NOMO-1 (cell line): Measurements from ENCODE around the gene YY2.
"Not testable (repeated sequence)": the region's sequence is repeated elsewhere in the genome, so short reads cannot be mapped to it uniquely, and the experiment has no call there.

Experiments
- DNase-seq, 2 experiments: peaks; one replicate each; lab custom pipeline; 2025; ENCODE audit not compliant: unreplicated experiment in 2 of 2; lab: John Stamatoyannopoulos, UW

Gene YY2

GRCh38 chrX:21855937-21856415, at the start of gene YY2:
YY2 (plus strand) TSS chrX:21855987; CDS start chrX:21856485, 498 bp downstream.
- no peak for DNase-seq

DNA sequence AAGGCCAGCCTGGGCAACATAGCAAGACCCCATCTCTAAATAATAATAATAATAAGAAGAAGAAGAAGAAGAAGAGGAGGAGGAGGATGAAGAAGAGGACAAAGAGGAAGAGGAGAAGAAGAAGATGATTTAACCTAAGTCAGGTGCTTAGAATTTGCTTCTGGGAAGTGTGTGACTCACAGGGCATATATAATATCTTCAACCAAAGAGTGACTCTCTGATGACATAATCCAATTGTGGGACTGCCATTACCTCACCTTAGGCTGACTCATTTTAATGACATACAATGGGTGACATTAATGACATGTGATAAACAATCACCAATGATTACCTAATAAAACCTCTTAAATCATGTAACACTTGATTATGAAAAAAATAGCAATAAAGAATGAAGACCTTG, 49.1 kb upstream of the YY2 start:
- DNase-seq, result no peak

DNA sequence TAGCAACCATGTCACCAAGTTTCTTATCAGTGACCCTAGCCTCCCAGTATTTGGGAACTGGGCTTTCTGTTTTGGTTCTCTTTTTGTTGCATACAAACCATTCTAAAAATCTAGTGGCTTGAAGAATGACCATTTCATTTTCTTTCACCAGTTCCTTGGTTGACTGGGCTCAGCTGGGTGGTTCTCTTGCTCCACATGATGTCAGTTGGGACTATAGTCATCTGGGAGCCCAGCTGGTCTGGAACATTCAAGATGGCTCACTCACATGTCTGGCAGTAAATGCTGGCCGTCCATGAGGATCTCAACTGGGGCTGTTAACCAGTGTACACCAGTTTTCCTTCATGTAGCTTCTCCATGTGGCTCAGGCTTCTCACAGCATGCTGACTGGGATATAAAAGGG, 44.0 kb upstream of the YY2 start:
- DNase-seq, result no peak

- DNase-seq, result no peak
Measured at GRCh38 chrX:21812628-21813027, 43.2 kb upstream of the YY2 start.

DNA sequence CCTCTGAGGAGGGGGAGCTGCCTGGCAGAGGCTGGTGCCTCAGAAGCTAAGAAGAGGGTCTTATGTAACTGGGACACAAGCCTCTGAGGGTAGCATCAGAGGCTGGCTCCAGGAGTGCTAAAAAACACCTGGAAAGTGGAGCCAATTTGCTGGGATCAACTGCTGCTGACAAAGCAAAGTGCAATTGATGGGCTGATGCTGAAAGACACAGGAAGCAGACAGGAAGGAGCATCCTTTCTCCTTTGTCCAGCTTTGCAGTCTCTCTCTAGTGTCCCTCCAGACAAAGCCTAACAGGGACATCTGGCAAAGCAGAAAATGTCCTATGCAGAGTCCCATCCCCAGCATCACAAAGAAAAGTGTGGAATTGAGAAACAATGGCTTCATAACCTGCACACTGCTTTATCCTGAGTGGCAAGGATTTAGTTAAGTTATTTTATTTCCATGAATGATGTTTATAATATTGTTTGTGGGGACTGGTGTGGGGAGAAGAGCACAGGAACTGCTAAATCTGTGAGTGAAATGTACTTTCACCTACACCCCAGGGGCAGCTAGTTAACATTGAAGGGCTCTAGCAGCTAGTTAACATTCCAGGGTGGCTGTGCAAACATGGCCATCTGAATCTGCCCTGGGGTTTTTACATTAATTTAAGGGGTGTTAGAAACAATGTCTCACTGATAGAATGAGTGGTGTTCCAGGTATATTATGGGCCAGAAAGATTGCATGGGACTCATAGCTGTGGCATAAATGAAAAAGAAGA, 42.0 kb upstream of the YY2 start:
- DNase-seq, result no peak

DNA sequence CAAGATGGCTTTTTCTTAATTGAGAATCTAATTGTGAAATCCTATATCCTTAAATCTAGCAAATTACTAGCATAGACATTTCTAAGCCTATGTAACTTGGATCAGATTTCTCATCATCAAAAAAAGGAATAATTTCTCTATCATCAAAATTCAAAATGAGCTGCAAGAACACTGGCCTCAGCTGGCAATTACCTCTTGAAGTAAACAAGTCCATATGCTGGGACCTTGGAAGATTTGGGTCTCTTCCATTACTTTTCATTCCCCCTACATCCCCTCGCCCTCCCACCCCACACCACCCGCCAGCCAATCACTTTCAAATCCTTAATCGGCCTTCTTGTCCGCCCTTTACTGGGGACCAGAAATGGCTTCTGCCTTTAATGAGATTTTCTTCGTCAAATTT, 39.7 kb upstream of the YY2 start:
- no peak for DNase-seq

DNA sequence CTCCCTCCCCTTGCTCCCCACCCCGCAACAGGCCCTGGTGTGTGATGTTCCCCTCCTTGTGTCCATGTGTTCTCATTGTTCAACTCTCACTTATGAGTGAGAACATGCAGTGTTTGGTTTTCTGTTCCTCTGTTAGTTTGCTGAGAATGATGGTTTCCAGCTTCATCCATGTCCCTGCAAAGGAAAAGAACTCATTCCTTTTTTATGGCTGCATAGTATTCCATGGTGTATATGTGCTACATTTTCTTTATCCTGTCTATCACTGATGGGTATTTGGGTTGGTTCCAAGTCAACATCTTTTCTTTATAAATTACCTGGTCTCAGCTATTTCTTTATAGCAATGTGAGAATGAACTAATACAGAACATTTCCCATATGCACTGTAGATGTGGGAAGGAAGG, 35.6 kb upstream of the YY2 start:
- not testable (repeated sequence) for DNase-seq

GRCh38 chrX:21821875-21822274, 33.9 kb upstream of the YY2 start:
- DNase-seq, result no peak

- no peak for DNase-seq
Measured at GRCh38 chrX:21831496-21831895, 24.3 kb upstream of the YY2 start.

DNA sequence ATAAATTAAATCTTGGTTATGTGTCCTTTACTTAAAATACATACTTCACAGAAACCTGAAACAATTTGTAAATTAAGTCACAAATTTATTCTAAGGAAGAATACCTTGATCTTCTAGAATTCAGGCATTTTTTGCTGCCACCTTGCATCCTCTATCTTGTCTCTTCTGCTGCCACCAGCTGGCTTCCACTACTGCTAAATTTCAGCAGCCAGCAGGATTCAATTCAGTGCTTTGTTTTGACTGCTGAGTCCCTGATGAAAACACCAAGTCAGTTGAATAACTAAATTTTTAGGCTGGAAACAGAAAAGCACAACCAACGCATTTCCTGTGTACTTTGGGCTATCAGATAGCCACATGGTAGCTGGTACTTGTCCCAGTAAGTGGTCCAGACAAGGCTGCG, 18.7 kb upstream of the YY2 start:
- no peak for DNase-seq

DNA sequence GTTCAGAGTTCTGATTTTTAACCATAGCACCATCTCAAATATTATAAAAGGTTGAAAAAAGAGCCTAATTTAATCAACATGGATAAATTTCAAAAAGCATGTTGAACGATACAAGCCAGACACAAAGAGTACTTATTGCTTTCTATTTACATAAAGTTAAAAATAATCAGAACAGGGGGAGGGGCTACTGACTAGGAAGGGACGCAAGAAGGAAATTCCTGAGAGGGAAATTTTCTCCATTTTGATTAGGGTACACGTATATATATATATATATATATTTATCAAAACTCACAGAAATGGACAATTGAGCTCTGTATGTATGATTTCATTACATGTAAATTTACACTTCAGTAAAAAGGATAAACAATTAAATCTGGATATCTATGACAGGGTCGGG, 16.9 kb upstream of the YY2 start:
- DNase-seq, result peak in 1 of 2 experiments; percentile 33

GRCh38 chrX:21839334-21840192, 16.2 kb upstream of the YY2 start, which contains the start of gene MBTPS2:
MBTPS2 (plus strand) TSS chrX:21839617; CDS start chrX:21839735, 118 bp downstream.
- DNase-seq, result peak; percentile 49 to 71

GRCh38 chrX:21840193-21840545, 15.6 kb upstream of the YY2 start:
- peak in 1 of 2 experiments; percentile 5 for DNase-seq

GRCh38 chrX:21843179-21843578, 12.6 kb upstream of the YY2 start:
- no peak for DNase-seq

- no peak for DNase-seq
Measured at GRCh38 chrX:21845096-21845495, 10.7 kb upstream of the YY2 start.

DNA sequence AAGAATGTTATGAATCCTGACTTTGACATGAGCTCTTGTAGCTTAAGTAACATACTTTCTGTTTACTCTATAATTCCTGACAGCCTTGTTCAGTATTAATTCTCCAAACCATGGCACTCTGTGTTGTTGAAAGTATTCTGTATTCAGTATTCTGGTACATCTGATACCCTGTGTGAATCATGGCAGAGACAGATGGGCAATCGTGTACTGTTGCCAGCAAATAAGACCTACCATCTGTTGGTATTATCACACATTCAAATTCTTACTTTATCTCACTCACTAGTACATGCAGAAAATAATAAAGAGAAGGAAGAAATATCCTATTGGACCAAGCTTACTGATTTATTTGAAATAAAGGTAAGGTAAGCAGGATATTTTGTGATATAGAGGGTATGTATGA, 8.4 kb upstream of the YY2 start:
- DNase-seq, result no peak

DNA sequence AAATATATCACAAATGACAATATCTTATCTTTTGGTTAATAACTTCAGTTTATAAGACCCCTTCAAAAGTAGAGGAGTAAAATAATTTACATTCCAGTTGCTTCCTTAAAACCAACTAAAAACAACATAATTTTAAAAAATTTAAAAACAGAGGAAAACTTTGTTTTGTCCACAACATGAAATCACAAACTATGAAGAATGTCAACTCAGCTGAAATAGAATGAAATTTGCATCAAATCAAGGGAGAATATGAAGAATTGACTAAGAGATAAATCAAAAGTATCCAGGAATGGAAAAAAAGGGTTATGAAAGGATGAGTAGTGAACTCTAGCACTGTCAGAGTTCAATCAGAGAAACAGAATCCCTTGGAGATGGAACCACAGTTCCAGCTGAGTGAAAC, 2.2 kb upstream of the YY2 start:
- DNase-seq, result no peak

DNA sequence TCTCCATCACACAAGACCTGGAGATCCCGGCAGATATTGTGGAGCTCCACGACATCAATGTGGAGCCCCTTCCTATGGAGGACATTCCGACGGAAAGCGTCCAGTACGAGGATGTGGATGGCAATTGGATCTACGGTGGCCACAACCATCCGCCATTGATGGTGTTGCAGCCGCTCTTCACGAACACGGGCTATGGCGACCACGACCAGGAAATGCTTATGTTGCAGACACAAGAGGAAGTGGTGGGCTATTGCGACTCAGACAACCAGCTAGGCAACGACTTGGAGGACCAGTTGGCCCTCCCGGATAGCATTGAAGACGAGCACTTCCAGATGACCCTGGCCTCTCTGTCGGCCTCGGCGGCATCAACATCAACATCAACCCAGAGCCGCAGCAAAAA, 717 bp downstream of the YY2 start:
- DNase-seq, result no peak

DNA sequence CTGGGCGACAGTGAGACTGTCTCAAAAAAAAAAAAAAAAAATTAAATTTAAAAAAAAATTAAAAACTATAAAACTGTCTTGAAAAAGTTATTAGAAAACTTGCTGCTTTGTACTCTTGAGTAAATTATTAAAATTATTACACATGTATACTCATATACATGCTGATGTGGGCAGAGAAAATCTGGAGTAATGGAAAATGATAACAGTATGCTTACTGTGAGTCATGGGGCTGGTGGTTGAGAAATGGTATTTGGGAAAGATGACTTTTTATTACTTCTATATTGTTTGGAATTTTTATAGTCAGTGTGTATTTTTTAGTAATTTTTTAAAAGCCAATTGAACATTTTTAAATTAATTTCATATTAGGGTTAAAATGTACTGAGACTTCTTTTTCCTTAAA, 7.5 kb downstream of the YY2 start:
- DNase-seq, result no peak

DNA sequence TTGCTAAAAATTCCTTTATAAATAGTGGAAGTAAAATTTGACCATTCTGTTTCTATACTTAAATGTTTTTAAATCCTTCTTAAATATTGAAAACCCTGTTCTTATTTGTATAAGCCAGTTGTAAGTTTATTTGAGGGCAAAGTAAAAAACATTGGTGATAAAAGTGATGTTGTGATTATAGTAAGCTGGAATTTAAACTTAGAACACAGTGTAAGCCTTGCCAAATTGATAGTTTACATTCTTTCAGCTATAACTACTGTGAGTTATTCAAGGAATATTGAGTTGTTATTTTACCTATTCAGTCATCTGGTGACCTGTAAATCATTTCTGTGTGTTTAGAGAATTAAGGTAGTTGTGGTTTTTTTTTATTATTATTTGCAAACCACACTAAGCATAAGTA, 9.6 kb downstream of the YY2 start:
- DNase-seq, result no peak

GRCh38 chrX:21870494-21870893, 14.7 kb downstream of the YY2 start:
- no peak for DNase-seq
